DMS 273 (cell line): ENCODE results near the gene ATF2.
A peak's percentile ranks its signal among the peaks of the same experiment; 100 is the strongest.
"Not testable (repeated sequence)": the region's sequence is repeated elsewhere in the genome, so short reads cannot be mapped to it uniquely, and the experiment has no call there.

Experiments used
- DNase-seq: peaks from one replicate; lab custom pipeline; 2025; ENCODE audit not compliant: unreplicated experiment; lab: John Stamatoyannopoulos, UW

ATF2 gene

DNA sequence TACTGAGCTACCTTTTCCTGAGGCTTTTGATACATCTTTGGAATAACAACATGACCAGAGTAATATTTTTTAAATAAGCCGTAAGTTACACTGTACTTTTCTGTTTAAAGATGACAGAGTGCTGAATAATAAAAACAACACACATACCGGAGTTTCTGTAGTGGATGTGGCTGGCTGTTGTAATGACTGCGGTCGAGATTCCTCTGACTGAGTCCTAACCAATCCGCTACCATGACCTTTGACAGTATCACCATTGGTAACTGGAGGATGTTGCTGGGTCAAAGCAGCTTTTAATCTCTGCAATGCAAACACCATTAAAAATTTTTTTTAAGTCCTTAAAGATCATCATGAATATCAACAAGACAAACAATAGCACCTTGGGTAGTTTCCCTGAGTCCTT, 70.7 kb downstream of the ATF2 start:
- DNase-seq = no peak

DNA sequence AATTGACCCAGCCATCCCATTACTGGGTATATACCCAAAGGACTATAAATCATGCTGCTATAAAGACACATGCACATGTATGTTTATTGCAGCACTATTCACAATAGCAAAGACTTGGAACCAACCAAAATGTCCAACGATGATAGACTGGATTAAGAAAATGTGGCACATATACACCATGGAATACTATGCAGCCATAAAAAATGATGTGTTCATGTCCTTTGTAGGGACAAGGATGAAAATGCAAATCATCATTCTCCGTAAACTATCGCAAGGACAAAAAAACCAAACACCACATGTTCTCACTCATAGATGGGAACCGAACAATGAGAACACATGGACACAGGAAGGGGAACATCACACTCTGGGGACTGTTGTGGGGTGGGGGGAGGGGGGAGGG, 83.9 kb downstream of the ATF2 start:
- DNase-seq = not testable (repeated sequence)

GRCh38 chr2:175080479-175080878, 87.5 kb downstream of the ATF2 start:
- DNase-seq = no peak

- DNase-seq = no peak
Measured at GRCh38 chr2:175076272-175076671, 91.7 kb downstream of the ATF2 start.

DNA sequence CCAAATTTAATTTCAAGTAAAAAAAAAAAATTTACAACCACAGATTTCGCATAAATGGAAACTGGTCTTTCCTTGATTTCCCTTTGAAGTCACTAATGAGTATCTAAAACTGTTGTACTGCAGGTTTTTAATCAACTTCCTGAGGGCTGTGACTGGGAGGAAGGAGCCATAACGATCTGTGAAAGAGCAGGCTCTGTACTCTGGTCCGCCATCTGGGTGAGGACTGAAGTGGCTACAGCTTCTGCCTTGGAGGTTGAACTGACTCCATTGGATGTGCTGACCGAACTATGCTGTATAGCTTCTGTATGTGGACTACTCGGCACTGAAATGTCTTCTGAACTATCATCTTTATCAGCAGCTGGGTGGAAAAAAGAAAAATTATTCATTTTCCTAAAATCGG, 93.5 kb downstream of the ATF2 start:
- no peak for DNase-seq

GRCh38 chr2:175068534-175068933, 99.5 kb downstream of the ATF2 start:
- DNase-seq = no peak

- DNase-seq = no peak
Measured at GRCh38 chr2:175066411-175066810, 101.6 kb downstream of the ATF2 start.

DNA sequence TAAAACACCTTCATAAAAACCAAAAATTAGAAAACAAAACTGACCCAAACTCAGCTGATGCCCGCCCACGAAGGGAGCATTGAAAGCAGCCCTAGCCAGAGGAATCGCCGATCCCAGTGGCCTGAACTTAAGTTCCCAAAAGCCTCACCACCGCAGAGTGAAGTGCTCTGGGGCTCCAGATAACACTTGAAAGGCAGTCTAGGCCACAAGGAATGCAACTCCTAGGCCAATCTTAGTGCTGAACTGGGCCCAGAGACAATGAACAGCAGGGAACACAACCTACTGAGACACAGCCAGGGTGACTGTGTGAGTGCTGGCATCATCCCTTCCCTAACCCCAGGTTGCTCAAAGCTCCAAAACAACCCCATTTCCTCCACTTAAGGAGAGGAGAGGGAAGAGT, 103.2 kb downstream of the ATF2 start:
- no peak for DNase-seq

DNA sequence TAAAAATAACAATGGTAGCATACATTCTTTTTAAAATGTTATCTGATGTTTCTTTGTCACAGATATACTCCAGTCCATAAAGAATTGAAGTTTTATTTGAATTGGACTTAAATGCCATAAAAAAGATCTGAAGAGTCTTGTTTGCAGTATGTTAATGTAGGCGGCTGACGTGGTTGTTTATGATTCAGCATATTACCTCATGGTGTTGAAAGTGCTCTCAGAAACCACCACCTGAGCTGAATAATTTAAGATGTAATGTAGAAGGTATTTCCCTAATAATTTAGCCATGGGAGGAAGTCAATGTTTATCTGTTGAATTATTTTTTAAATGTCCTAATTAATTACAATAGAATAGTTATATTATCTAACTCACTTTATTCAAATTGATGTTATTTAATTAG, 104.3 kb downstream of the ATF2 start:
- DNase-seq = no peak

DNA sequence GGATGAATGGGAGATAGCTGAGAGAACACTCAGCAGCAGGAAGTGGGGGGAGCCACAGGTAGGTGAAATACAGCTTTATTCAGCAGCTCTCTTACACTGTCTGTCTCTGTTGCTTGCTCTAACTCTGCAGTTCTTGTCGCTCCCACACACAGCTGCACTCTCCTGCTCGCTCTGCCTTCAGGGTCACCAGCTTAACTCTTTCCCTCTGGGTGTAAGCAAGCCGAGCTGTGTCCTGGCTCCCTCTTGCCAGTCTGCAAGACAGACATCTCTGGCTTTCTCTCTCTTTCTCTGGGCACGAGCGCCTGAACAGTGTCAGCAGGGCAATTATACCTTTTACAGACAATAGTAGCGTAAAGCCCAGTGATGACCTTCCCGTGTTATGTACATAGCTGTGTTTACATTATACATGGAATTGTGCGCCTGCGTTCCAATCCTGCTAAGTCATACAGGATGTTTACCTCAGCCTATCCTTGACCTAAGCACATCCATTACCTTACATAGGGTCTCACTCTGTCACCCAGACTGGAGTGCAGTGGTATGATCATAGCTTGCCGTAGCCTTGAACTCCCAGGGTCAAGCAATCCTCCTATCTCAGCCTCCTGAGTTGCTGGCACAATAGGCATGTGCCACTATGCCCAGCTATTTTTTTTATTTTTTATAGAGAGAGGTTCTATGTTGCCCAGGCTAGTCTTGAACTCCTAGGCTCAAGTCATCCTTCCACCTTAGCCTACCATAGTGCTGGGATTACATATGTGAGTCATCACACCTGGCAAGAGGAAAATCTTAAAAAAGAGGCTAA, 105.0 kb downstream of the ATF2 start:
- DNase-seq = no peak

- no peak for DNase-seq
Measured at GRCh38 chr2:175057078-175057685, 110.8 kb downstream of the ATF2 start.

GRCh38 chr2:175055993-175056392, 112.0 kb downstream of the ATF2 start:
- DNase-seq = no peak

GRCh38 chr2:175054340-175054739, 113.7 kb downstream of the ATF2 start:
- DNase-seq = no peak

DNA sequence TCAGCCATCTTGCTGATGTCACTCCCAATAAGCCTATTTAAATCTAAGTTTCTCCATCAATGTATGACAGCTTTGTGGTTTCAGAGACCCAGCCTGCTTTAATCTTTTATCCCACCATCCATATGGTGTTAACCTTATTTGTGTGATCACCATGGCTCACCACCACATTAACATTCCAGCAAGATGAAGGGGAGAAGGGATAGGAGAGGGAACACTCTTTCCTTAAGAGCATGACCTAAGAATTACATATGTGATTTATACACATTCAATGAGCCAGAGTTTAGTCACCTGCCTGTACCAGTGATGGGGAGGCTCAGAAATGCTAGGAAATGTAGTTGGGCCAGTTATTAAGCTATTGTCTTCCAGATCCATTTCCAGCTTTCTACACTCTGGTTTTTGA, 118.3 kb downstream of the ATF2 start:
- DNase-seq = no peak

GRCh38 chr2:175048275-175048674, 119.7 kb downstream of the ATF2 start:
- DNase-seq = no peak

DNA sequence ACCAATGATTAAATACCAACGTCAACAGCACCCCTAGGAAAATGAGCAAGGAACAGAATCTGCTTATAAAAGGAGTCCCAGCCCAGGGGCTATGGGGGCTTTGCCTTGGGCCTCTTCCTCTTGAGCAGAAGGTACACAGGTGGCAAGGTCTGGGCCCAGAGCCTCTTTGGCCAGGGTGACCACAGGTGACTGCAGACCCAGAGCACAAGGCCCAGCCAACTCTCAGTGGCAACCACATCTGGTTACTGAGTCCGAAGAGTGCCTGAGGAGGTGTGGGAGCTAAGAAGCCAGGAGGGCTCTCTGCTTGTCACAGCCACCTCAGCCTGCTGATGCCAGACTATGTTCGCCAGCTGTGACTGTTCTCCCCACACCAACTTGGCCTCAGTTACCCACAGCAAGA, 128.5 kb downstream of the ATF2 start:
- DNase-seq = no peak

- DNase-seq = no peak
Measured at GRCh38 chr2:175039031-175039430, 129.0 kb downstream of the ATF2 start.

DNA sequence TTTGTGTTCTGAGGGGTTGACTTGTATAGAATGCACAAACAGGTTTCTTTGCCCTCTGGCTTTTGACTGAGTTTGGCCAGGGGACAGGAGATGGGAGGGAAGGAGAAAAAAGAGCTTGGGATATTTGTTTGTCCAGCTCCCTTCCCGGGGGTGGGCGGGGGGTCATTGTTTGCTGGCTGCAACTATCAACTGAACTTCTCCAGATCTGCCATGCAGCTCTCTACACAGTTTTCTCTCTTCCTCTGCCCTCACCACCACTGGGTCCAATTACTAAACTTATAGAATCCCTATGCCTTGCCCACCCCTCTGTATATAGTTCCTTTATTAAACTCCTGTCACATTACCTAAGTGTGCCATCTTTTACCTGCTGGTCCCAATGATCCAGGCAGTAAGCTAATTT, 130.1 kb downstream of the ATF2 start:
- no peak for DNase-seq

GRCh38 chr2:175036582-175037018, 131.4 kb downstream of the ATF2 start:
- DNase-seq = peak; percentile 59

DNA sequence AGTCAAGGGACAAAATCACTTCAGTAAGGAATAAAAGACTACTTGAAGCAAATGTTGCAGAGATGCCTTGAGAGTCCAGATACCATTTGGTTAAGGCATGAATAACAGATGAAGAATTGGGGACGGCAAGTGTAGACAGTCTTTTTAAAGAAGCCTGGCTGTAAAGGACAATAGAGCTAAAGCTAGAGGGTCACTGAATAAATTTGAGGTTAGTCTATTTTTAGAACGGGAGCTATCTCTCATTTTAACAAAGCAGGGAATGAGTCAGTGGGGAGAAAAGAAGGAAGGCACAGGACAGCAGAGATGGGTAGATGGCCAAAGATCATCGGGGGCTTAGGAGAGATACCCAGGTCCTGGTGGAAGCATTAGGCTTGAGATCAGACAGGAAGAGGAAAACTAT, 132.2 kb downstream of the ATF2 start:
- no peak for DNase-seq

DNA sequence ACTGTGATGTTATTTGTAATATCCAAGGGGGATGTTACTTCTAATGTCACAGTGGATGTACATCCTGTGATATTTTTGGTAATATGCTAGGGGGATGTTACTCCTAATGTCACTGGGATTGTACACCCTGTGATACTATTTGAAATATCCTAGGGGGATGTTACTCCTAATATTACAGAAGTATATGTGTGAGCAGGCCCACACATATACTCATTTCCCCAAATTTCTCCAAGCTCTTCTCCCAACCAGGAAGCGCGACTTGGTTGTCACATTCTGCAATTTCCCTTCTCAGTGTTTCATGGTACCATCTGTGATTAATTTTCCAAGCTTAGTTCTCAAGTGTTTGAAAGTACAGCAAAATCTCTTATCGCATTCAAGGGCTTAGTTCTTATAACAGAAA, 133.3 kb downstream of the ATF2 start:
- no peak for DNase-seq

DNA sequence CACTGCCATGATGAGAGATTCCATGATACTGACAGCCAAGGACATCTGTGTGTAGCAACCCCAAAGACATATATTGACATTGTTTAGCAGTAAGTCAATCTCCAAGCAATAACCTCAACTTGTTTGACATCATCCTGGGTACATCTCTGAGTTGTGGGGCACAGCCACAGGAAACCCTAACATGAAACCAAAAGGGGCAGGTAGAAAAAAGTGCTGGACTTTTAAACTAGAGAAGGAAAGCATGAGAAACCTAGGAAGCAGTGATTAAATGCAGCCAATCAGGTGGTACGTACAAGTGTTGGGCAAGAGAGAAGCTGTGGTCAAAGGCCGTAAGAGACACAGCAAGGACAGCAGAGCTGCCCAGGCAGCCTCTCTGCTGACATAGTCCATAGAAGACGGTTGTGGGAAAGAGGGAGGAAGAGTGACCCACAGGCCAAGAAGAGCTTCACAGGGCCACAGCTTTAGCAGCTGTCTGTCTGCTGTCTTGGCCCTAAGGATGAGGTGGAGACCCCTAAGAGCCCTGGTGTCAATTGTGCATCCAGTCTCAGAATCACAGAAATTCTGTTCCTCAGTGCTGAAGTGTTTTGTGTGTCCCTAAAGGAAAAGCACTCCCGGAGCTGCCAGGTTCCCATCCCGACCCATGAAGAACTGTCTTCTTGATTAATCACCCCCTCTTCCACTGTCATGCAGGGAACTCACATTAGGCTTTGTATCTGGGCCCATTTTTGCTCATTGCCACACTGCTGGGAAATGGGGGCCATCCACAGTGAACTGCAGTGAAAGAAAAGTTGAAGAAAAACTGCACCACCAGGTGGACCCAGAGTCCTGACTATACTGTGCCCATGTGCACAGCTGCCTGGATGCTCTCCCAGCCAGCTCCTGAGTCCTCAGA, 137.4 kb downstream of the ATF2 start:
- DNase-seq = peak; percentile 78
